ENCODE results near the gene MGAT5B. TPM values are rescaled to one million over a fixed set of nuclear protein-coding genes. Genes with fewer than 3 reads are reported as not detected.

MGAT5B gene
- total and polyA plus RNA-seq, 2 of the 13 experiments (the other 11 are each of a cell fraction or from before 2014, with no cell fraction given), result 0.07 to 0.13 TPM

DNA sequence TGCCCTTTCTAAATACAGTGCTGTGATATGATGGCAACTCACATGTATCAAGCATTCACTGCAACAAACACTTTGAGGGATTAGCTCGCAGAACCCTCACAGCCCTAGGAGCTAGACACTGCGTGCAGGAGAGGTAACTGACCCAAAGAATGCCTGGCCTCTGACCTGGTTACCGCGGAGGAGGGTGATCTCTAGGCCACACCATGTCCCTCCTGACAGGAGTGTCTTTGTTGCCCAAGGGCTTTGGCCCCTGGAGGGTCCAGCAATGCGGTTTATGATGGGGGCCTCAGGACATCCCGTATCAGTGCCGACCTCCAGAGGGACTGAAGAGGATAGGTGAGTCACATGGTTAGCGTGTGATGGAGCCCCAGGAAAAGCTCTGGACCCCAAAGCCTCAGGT, 130.6 kb downstream of the MGAT5B start:
- ATAC-seq (peak; percentile 30), FAIRE-seq (peak; percentile 80), DNase-seq (ENCODE audit: low spot score) (peak; percentile 74)
- Histone ChIP-seq H4K20me1 (ENCODE audit: insufficient read depth, low read length) (no peaks in the 10 kb centered on the region), H3K36me3 (replicated peaks in 1 of 2; ENCODE audit: control insufficient read depth in 1 of 2, insufficient read depth in 2 of 2, low read length in 2 of 2) (no peaks in the 10 kb centered on the region), H3K4me1 (ENCODE audit: insufficient read depth, low read length) (peaks cover 84% of the 10 kb centered on the region), H3K27ac (ENCODE audit: extremely low read length, insufficient read depth, low read length) (no peak overlapping the region), H2AFZ (ENCODE audit: low read length) (no peak overlapping the region), H3K79me2 (ENCODE audit: insufficient read depth, low read length) (no peaks in the 10 kb centered on the region), H3K9ac (ENCODE audit: insufficient read depth, low read depth, low read length) (peak overlapping the region; percentile 25), H3K4me2 (ENCODE audit: low read depth, low read length) (peak overlapping the region; percentile 58), H3K9me3 (ENCODE audit: low read length) (no peaks in the 10 kb centered on the region), H3K4me3 (replicated peaks in 1 of 3; ENCODE audit: insufficient read depth in 1 of 3, low read depth in 2 of 3, low read length in 3 of 3) (peak overlapping the region in 1 of 3 experiments; percentile 9; a peak in 1 of 6 replicates), H3K27me3 (ENCODE audit: control insufficient read depth in 1 of 2, insufficient read depth in 2 of 2, low read length in 2 of 2) (0 out of 5 replicates have a peak, but pooled peaks cover 0 to 6% of the 10 kb centered on the region in 2 experiments)
- BruUV-seq (replicated peaks), result no TSS peak
- in situ Hi-C loops (cut with HindIII; ENCODE audit: extremely low pct_ligation_motif_present, low pct_unique_long_range_greater_than_20kb) (no loop called here), intact Hi-C loops (cut with micrococcal nuclease; ENCODE audit: unreplicated experiment) (no loop called here)
- POLR2A ChIA-PET, result no interaction called here
- CTCF ChIA-PET (ENCODE audit: low intra/inter-chr PET ratio, low total read pairs), result no interaction called here
- WGBS (ENCODE audit: low lambda C conversion rate), result 11% methylated on average over 8 of the region's 8 CpGs
- no peak for TF ChIP-seq SOX13 (IDR thresholded peaks at IDR 0.05)
- TF ChIP-seq SOX13 (CRISPR knock-in tag; conservative IDR thresholded peaks at IDR 0.05 in 1 of 2, IDR thresholded peaks at IDR 0.05 in 1 of 2), result peak in 1 of 2 experiments; percentile 47; a peak in 2 of 4 replicates
- TF ChIP-seq SMARCE1 (IDR thresholded peaks at IDR 0.05; ENCODE audit: borderline replicate concordance), result no peak
- TF ChIP-seq KDM5A (IDR thresholded peaks at IDR 0.05; ENCODE audit: borderline replicate concordance, low read length), result no peak
- no peak for TF ChIP-seq CHD4 (IDR thresholded peaks at IDR 0.05; ENCODE audit: borderline replicate concordance, low read length)
- no peak for TF ChIP-seq SMARCC2 (IDR thresholded peaks at IDR 0.05)
- TF ChIP-seq, protein P1, sequence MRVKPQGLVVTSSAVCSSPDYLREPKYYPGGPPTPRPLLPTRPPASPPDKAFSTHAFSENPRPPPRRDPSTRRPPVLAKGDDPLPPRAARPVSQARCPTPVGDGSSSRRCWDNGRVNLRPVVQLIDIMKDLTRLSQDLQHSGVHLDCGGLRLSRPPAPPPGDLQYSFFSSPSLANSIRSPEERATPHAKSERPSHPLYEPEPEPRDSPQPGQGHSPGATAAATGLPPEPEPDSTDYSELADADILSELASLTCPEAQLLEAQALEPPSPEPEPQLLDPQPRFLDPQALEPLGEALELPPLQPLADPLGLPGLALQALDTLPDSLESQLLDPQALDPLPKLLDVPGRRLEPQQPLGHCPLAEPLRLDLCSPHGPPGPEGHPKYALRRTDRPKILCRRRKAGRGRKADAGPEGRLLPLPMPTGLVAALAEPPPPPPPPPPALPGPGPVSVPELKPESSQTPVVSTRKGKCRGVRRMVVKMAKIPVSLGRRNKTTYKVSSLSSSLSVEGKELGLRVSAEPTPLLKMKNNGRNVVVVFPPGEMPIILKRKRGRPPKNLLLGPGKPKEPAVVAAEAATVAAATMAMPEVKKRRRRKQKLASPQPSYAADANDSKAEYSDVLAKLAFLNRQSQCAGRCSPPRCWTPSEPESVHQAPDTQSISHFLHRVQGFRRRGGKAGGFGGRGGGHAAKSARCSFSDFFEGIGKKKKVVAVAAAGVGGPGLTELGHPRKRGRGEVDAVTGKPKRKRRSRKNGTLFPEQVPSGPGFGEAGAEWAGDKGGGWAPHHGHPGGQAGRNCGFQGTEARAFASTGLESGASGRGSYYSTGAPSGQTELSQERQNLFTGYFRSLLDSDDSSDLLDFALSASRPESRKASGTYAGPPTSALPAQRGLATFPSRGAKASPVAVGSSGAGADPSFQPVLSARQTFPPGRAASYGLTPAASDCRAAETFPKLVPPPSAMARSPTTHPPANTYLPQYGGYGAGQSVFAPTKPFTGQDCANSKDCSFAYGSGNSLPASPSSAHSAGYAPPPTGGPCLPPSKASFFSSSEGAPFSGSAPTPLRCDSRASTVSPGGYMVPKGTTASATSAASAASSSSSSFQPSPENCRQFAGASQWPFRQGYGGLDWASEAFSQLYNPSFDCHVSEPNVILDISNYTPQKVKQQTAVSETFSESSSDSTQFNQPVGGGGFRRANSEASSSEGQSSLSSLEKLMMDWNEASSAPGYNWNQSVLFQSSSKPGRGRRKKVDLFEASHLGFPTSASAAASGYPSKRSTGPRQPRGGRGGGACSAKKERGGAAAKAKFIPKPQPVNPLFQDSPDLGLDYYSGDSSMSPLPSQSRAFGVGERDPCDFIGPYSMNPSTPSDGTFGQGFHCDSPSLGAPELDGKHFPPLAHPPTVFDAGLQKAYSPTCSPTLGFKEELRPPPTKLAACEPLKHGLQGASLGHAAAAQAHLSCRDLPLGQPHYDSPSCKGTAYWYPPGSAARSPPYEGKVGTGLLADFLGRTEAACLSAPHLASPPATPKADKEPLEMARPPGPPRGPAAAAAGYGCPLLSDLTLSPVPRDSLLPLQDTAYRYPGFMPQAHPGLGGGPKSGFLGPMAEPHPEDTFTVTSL (CRISPR knock-in tag; IDR thresholded peaks at IDR 0.05; ENCODE audit: borderline replicate concordance), result no peak
- TF ChIP-seq CBX5 (CRISPR knock-in tag; IDR thresholded peaks at IDR 0.05; ENCODE audit: borderline replicate concordance), result no peak
- no peak for TF ChIP-seq DR1 (CRISPR knock-in tag; IDR thresholded peaks at IDR 0.05)
- TF ChIP-seq POLR2A (IDR thresholded peaks at IDR 0.05; ENCODE audit: insufficient read depth in 1 of 2, low read depth in 2 of 2, low read length in 2 of 2), result no peak
- no peak for TF ChIP-seq TBL1XR1 (IDR thresholded peaks at IDR 0.05; ENCODE audit: borderline replicate concordance, low read length, partially characterized antibody)
- TF ChIP-seq KLF16 (CRISPR knock-in tag; IDR thresholded peaks at IDR 0.05), result no peak
- TF ChIP-seq, protein P2, sequence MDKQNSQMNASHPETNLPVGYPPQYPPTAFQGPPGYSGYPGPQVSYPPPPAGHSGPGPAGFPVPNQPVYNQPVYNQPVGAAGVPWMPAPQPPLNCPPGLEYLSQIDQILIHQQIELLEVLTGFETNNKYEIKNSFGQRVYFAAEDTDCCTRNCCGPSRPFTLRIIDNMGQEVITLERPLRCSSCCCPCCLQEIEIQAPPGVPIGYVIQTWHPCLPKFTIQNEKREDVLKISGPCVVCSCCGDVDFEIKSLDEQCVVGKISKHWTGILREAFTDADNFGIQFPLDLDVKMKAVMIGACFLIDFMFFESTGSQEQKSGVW (CRISPR knock-in tag; IDR thresholded peaks at IDR 0.05; ENCODE audit: borderline replicate concordance), result no peak
- TF ChIP-seq, protein P3, sequence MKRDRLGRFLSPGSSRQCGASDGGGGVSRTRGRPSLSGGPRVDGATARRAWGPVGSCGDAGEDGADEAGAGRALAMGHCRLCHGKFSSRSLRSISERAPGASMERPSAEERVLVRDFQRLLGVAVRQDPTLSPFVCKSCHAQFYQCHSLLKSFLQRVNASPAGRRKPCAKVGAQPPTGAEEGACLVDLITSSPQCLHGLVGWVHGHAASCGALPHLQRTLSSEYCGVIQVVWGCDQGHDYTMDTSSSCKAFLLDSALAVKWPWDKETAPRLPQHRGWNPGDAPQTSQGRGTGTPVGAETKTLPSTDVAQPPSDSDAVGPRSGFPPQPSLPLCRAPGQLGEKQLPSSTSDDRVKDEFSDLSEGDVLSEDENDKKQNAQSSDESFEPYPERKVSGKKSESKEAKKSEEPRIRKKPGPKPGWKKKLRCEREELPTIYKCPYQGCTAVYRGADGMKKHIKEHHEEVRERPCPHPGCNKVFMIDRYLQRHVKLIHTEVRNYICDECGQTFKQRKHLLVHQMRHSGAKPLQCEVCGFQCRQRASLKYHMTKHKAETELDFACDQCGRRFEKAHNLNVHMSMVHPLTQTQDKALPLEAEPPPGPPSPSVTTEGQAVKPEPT (CRISPR knock-in tag; IDR thresholded peaks at IDR 0.05; ENCODE audit: low read depth), result no peak
- TF ChIP-seq NFYC (CRISPR knock-in tag; IDR thresholded peaks at IDR 0.05), result no peak
- no peak for TF ChIP-seq ZNF713 (CRISPR knock-in tag; IDR thresholded peaks at IDR 0.05)
- no peak for TF ChIP-seq SRF (IDR thresholded peaks at IDR 0.05; ENCODE audit: low read depth, low read length)
- TF ChIP-seq ZNF761 (CRISPR knock-in tag; conservative IDR thresholded peaks at IDR 0.05), result no peak
- TF ChIP-seq CHCHD3 (CRISPR knock-in tag; IDR thresholded peaks at IDR 0.05), result no peak

All from HepG2 (cell line).